Gastroesophageal sphincter (tissue), 4 donors: ENCODE data around the gene ACADVL. TPM values are rescaled to one million over a fixed set of nuclear protein-coding genes. Genes with fewer than 3 reads are reported as not detected.
A peak's percentile ranks its signal among the peaks of the same experiment; 100 is the strongest.

ENCODE experiments used
- ATAC-seq: fragments of 150-250 bp; one replicate; pipeline ENCODE4 v1.9.1; 2016; ENCODE audit warnings: mild to moderate bottlenecking, moderate library complexity
- H3K27ac ChIP-seq, 4 donors: fragments of 200-600 bp; sonication (generic) in 3 of 4; 1 replicate in 3 of 4; 2 replicates in 1 of 4; pipeline ENCODE4 v1.5.1; 2016 to 2019
- H3K27me3 ChIP-seq: fragments of 200-600 bp; sonication (generic); one replicate; pipeline ENCODE4 v1.5.1; 2019
- H3K36me3 ChIP-seq, 2 donors: fragments of 200-600 bp; sonication (generic); one replicate each; pipeline ENCODE4 v1.5.1; 2019; ENCODE audit warnings: control low read depth in 1 of 2
- H3K4me1 ChIP-seq, 3 donors: fragments of 200-600 bp; sonication (generic); 1 replicate in 2 of 3; 2 replicates in 1 of 3; pipeline ENCODE4 v1.5.1; 2016 to 2019; ENCODE audit warnings: control low read depth in 2 of 3
- H3K4me3 ChIP-seq, 2 donors: fragments of 200-600 bp; sonication (generic); one replicate each; pipeline ENCODE4 v1.5.1; 2019; ENCODE audit warnings: mild to moderate bottlenecking in 1 of 2, moderate library complexity in 1 of 2
- H3K9me3 ChIP-seq, 3 donors: fragments of 200-600 bp; sonication (generic); one replicate each; pipeline ENCODE4 v1.5.1; 2017 to 2019; ENCODE audit warnings: control low read depth in 2 of 3
- CTCF ChIP-seq, 4 experiments: fragments of 200-600 bp in 2 of 4; fragments of 450-650 bp in 2 of 4; sonication (generic) in 1 of 4; IDR thresholded peaks; one replicate each; pipeline ENCODE4 v1.5.1; 2017 to 2019; ENCODE audit warnings: antibody characterized with exemption in 4 of 4, mild to moderate bottlenecking in 2 of 4, moderate library complexity in 2 of 4
- EP300 ChIP-seq: sonication (generic); formaldehyde crosslinking; IDR thresholded peaks from one replicate; pipeline ENCODE4 v1.6.1; 2017; ENCODE audit warnings: antibody characterized with exemption, mild to moderate bottlenecking
- POLR2A ChIP-seq, 2 donors: fragments of 450-650 bp; IDR thresholded peaks; one replicate each; pipeline ENCODE4 v1.6.1; 2017; ENCODE audit warnings: antibody characterized with exemption in 2 of 2, mild to moderate bottlenecking in 2 of 2, moderate library complexity in 1 of 2
- POLR2AphosphoS5 ChIP-seq: sonication (generic); formaldehyde crosslinking; IDR thresholded peaks from one replicate; pipeline ENCODE4 v1.6.1; 2017; ENCODE audit warnings: antibody characterized with exemption
- WGBS, 2 donors: methylation state at CpG; one replicate each; pipeline ENCODE4 v1.1.5; 2018; ENCODE audit warnings: low coverage in 1 of 2; 5-methylcytosine and 5-hydroxymethylcytosine counted together
- total RNA-seq, 4 donors: library from RNA; depleted of rRNA; stranded (reverse); fragments of >200 nt; gene quantifications; one replicate each; pipeline ENCODE4 v1.1.0, GENCODE V29; 2016

Gene ACADVL
- total RNA-seq, 4 donors from 2014 or later: 331 to 508 (median 475) TPM

- Histone ChIP-seq H3K9me3 (no peaks in the 10 kb centered on the region), H3K4me3 (peak overlapping the region; percentile 62 to 81), H3K27ac (peak overlapping the region; percentile 86 to 98 (median 92)), H3K4me1 (peaks cover 2 to 65% (median 28%) of the 10 kb centered on the region in 3 donors), H3K36me3 (peaks cover 0 to 48% of the 10 kb centered on the region in 2 donors), H3K27me3 (no peaks in the 10 kb centered on the region)
- no peak for ATAC-seq
- no peak for TF ChIP-seq EP300
- no peak for TF ChIP-seq POLR2AphosphoS5
- TF ChIP-seq CTCF (IDR thresholded peaks at IDR 0.05): peak in 3 of 4 experiments; percentile 15 to 54 (median 33)
- no peak for TF ChIP-seq POLR2A (IDR thresholded peaks at IDR 0.05)
- WGBS, 2 donors: 7% methylated on average over 3 of the region's 11 CpGs; no CpG with 5 or more reads in 1 of the 2 donors
Measured at GRCh38 chr17:7220593-7221277, 997 bp downstream of the ACADVL start.

GRCh38 chr17:7221278-7222092 is 1.7 kb downstream of the ACADVL start:
- Histone ChIP-seq H3K27me3 (no peaks in the 10 kb centered on the region), H3K27ac (peak overlapping the region in 3 of 4 donors; percentile 88 to 98 (median 97)), H3K4me3 (no peak overlapping the region), H3K4me1 (peaks cover 2 to 58% (median 20%) of the 10 kb centered on the region in 3 donors), H3K36me3 (peaks cover 0 to 56% of the 10 kb centered on the region in 2 donors), H3K9me3 (no peaks in the 10 kb centered on the region)
- TF ChIP-seq EP300: no peak
- no peak for TF ChIP-seq CTCF (IDR thresholded peaks at IDR 0.05)
- TF ChIP-seq POLR2AphosphoS5: no peak
- TF ChIP-seq POLR2A (IDR thresholded peaks at IDR 0.05): no peak
- ATAC-seq: no peak
- 71 to 78% methylated on average over 5 of the region's 10 CpGs for WGBS, 2 donors

GRCh38 chr17:7222093-7222971 is 2.6 kb downstream of the ACADVL start:
- Histone ChIP-seq H3K36me3 (peaks cover 0 to 64% of the 10 kb centered on the region in 2 donors), H3K9me3 (no peaks in the 10 kb centered on the region), H3K4me1 (peaks cover 2 to 50% (median 15%) of the 10 kb centered on the region in 3 donors), H3K4me3 (no peak overlapping the region), H3K27ac (peak overlapping the region in 3 of 4 donors; percentile 88 to 98 (median 97)), H3K27me3 (no peaks in the 10 kb centered on the region)
- ATAC-seq: no peak
- TF ChIP-seq EP300 (no peak), POLR2A (IDR thresholded peaks at IDR 0.05) (no peak), POLR2AphosphoS5 (no peak), CTCF (IDR thresholded peaks at IDR 0.05) (no peak)
- WGBS, 2 donors: 60 to 65% methylated on average over 6 of the region's 15 CpGs

- Histone ChIP-seq H3K9me3 (no peaks in the 10 kb centered on the region), H3K36me3 (peaks cover 0 to 70% of the 10 kb centered on the region in 2 donors), H3K27me3 (no peaks in the 10 kb centered on the region), H3K27ac (peak overlapping the region in 3 of 4 donors; percentile 7 to 88 (median 38)), H3K4me1 (peaks cover 2 to 45% (median 11%) of the 10 kb centered on the region in 3 donors), H3K4me3 (no peak overlapping the region)
- TF ChIP-seq EP300 (no peak), POLR2A (IDR thresholded peaks at IDR 0.05) (no peak), POLR2AphosphoS5 (no peak), CTCF (IDR thresholded peaks at IDR 0.05) (no peak)
- no peak for ATAC-seq
- WGBS, 2 donors: 20% methylated on average over 1 of the region's 7 CpGs; no CpG with 5 or more reads in 1 of the 2 donors
Measured at GRCh38 chr17:7222972-7223292, 3.2 kb downstream of the ACADVL start.
